Panc1 (cell line): Measurements from ENCODE around the gene TPRX1. TPM values are rescaled to one million over a fixed set of nuclear protein-coding genes. Genes with fewer than 3 reads are reported as not detected.
A peak's percentile ranks its signal among the peaks of the same experiment; 100 is the strongest.
"Not testable (repeated sequence)": the region's sequence is repeated elsewhere in the genome, so short reads cannot be mapped to it uniquely, and the experiment has no call there.

ENCODE experiments used
- ATAC-seq: fragments of 200-7000 bp; cut with Tn5 transposase; 2 replicates; pipeline ENCODE4 v1.9.1; 2020; ENCODE audit warnings: mild to moderate bottlenecking, moderate library complexity
- BruUV-seq: library from RNA; stranded (reverse); fragments of 400-500 nt; replicated peaks from 2 replicates; lab custom pipeline; 2021; lab: Mats Ljungman, UMichigan
- CTCF ChIA-PET: fragments of 300-600 bp; sonication (Branson Sonifier 250); formaldehyde crosslinking; loops from one replicate; lab custom pipeline; 2022; ENCODE audit warnings: antibody characterized with exemption; lab: Charles Lee
- POLR2A ChIA-PET: fragments of 300-600 bp; sonication (Branson Sonifier 250); formaldehyde crosslinking; loops from one replicate; lab custom pipeline; 2022; ENCODE audit warnings: antibody characterized with exemption; lab: Charles Lee
- DNase-seq: peaks from one replicate; pipeline ENCODE4 v3.0.0-alpha.2; 2010; ENCODE audit warnings: low read depth, low spot score
- H3K27ac ChIP-seq: 2 replicates; pipeline ENCODE4 v1.5.1; 2011; ENCODE audit warnings: mild to moderate bottlenecking, low read length, inconsistent platforms
- H3K27me3 ChIP-seq: fragments of 200-500 bp; sonication (Bioruptor generic); 2 replicates; pipeline ENCODE4 v1.6.0; 2014; ENCODE audit warnings: low read length, inconsistent platforms; ENCODE audit not compliant: control insufficient read depth, insufficient read depth
- H3K36me3 ChIP-seq: fragments of 200-500 bp; sonication (Bioruptor generic); 2 replicates; pipeline ENCODE4 v1.5.1; 2014; ENCODE audit warnings: inconsistent platforms, mild to moderate bottlenecking, low read length, moderate library complexity; ENCODE audit not compliant: control insufficient read depth, insufficient read depth
- H3K4me1 ChIP-seq: 2 replicates; pipeline ENCODE4 v1.5.1; 2011; ENCODE audit warnings: inconsistent platforms, mild to moderate bottlenecking, low read length, moderate library complexity; ENCODE audit not compliant: control insufficient read depth, insufficient read depth
- H3K4me3 ChIP-seq, 2 experiments: 2 replicates each; pipeline ENCODE4 v1.5.1; 2011 to 2012; ENCODE audit warnings: low read depth in 2 of 2, low read length in 2 of 2, mild to moderate bottlenecking in 2 of 2, inconsistent platforms in 1 of 2, moderate library complexity in 1 of 2
- H3K9me3 ChIP-seq: fragments of 200-500 bp; sonication (Bioruptor generic); 2 replicates; pipeline ENCODE4 v1.5.1; 2014; ENCODE audit warnings: low read depth, mild to moderate bottlenecking, inconsistent platforms, low read length, moderate library complexity; ENCODE audit not compliant: control insufficient read depth, insufficient read depth
- SIN3A ChIP-seq: IDR thresholded peaks from 2 replicates; pipeline ENCODE4 v1.6.1; 2012; ENCODE audit warnings: low read depth, mild to moderate bottlenecking, low read length, moderate library complexity, borderline replicate concordance; ENCODE audit not compliant: insufficient read depth
- in situ Hi-C: cut with HindIII; loops from 2 replicates; pipeline ENCODE4 v1.10.0; 2016; ENCODE audit warnings: low sequenced_read_pairs, low pct_unique_long_range_greater_than_20kb
- intact Hi-C: fragments of 100-400 bp; cut with micrococcal nuclease; formaldehyde crosslinking; loops from one replicate; pipeline ENCODE4 v1.10.0; 2022; ENCODE audit not compliant: unreplicated experiment
- total RNA-seq: library from RNA; stranded (reverse); gene quantifications from one replicate; pipeline ENCODE4 v1.2.1, GENCODE V29; 2021; ENCODE audit not compliant: unreplicated experiment
- TF ChIP-seq, protein P1 (sequence below), 2 experiments: IDR thresholded peaks; 2 replicates each; pipeline ENCODE4 v1.6.1; 2011 to 2012; ENCODE audit warnings: low read depth in 2 of 2, control low read depth in 1 of 2, low read length in 1 of 2, mild to moderate bottlenecking in 1 of 2, moderate library complexity in 1 of 2; ENCODE audit not compliant: insufficient read depth in 1 of 2
- TF ChIP-seq, protein P2 (sequence below): fragments of 450-650 bp; IDR thresholded peaks from 2 replicates; pipeline ENCODE4 v1.5.1; 2017; ENCODE audit warnings: mild to moderate bottlenecking

Gene TPRX1
- total RNA-seq, 1 experiment from 2014 or later, result not detected

DNA sequence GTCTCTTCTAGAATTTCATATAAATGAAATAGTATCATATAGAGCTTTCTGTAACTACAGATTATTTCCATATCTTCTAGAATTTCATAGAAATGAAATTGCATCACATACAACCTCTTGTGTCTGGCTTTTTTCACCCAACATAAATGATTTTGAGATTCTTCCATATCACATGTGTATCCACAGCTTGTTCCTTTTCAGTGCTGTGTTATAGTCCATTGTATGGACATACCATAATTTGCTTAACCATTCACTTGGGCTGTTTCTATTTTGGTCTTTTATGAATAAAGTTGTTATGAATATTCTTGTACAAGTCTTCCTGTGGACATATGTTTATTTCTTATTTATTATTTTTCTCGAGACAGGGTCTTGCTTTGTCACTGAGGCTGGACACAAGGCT lies 11.7 kb downstream of the TPRX1 start:
- ATAC-seq (no peak), DNase-seq (no peak)
- no peak for TF ChIP-seq SIN3A
- in situ Hi-C loops (no loop called here), intact Hi-C loops (no loop called here)
- BruUV-seq, result no TSS peak
- POLR2A ChIA-PET, result no interaction called here
- CTCF ChIA-PET, result no interaction called here
- no peaks in the 10 kb centered on the region for H3K4me1 ChIP-seq
- H3K36me3 ChIP-seq, result no peaks in the 10 kb centered on the region
- no peaks in the 10 kb centered on the region for H3K9me3 ChIP-seq
- H3K27me3 ChIP-seq, result no peaks in the 10 kb centered on the region
- H3K4me3 ChIP-seq, result no peak overlapping the region
- H3K27ac ChIP-seq, result no peak overlapping the region

DNA sequence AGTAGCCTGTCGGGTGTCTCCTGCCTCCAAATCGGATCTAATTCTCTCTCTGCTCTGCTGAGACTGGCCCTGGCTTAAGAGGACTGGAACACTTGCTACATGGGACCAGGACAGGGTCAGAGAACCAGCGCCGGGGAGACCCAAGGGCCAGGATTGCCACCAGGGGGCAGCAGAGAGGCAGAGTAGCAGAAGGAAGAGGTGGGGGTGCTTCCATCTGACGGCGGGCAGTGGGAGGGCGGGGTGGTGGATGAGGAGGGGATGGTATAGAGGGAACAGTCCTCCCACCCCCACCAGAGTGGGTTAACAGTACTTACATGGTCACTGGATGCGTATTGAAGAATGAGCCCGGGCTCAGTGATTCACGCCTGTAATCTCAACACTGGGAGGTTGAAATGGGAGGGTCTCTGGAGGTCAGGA lies 13.9 kb downstream of the TPRX1 start:
- H3K27ac ChIP-seq, result no peak overlapping the region
- H3K36me3 ChIP-seq, result no peaks in the 10 kb centered on the region
- TF ChIP-seq, protein P1, sequence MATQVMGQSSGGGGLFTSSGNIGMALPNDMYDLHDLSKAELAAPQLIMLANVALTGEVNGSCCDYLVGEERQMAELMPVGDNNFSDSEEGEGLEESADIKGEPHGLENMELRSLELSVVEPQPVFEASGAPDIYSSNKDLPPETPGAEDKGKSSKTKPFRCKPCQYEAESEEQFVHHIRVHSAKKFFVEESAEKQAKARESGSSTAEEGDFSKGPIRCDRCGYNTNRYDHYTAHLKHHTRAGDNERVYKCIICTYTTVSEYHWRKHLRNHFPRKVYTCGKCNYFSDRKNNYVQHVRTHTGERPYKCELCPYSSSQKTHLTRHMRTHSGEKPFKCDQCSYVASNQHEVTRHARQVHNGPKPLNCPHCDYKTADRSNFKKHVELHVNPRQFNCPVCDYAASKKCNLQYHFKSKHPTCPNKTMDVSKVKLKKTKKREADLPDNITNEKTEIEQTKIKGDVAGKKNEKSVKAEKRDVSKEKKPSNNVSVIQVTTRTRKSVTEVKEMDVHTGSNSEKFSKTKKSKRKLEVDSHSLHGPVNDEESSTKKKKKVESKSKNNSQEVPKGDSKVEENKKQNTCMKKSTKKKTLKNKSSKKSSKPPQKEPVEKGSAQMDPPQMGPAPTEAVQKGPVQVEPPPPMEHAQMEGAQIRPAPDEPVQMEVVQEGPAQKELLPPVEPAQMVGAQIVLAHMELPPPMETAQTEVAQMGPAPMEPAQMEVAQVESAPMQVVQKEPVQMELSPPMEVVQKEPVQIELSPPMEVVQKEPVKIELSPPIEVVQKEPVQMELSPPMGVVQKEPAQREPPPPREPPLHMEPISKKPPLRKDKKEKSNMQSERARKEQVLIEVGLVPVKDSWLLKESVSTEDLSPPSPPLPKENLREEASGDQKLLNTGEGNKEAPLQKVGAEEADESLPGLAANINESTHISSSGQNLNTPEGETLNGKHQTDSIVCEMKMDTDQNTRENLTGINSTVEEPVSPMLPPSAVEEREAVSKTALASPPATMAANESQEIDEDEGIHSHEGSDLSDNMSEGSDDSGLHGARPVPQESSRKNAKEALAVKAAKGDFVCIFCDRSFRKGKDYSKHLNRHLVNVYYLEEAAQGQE (IDR thresholded peaks at IDR 0.05; ENCODE audit: insufficient read depth in 1 of 2, low read depth in 2 of 2, low read length in 1 of 2), result no peak
- TF ChIP-seq, protein P2, sequence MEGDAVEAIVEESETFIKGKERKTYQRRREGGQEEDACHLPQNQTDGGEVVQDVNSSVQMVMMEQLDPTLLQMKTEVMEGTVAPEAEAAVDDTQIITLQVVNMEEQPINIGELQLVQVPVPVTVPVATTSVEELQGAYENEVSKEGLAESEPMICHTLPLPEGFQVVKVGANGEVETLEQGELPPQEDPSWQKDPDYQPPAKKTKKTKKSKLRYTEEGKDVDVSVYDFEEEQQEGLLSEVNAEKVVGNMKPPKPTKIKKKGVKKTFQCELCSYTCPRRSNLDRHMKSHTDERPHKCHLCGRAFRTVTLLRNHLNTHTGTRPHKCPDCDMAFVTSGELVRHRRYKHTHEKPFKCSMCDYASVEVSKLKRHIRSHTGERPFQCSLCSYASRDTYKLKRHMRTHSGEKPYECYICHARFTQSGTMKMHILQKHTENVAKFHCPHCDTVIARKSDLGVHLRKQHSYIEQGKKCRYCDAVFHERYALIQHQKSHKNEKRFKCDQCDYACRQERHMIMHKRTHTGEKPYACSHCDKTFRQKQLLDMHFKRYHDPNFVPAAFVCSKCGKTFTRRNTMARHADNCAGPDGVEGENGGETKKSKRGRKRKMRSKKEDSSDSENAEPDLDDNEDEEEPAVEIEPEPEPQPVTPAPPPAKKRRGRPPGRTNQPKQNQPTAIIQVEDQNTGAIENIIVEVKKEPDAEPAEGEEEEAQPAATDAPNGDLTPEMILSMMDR, result peak; percentile 90
- ChIA-PET POLR2A (no interaction called here), CTCF (interaction anchor here (0.8 kb wide), 1 partner anchor 25 kb away, joined by 4 read pairs; no protein-coding TSS in a partner anchor)
- ATAC-seq (peak; percentile 90), DNase-seq (peak; percentile 32)
- in situ Hi-C loops, result no loop called here
- BruUV-seq, result no TSS peak
- intact Hi-C loops, result no loop called here
- H3K27me3 ChIP-seq, result no peaks in the 10 kb centered on the region
- no peak overlapping the region for H3K4me3 ChIP-seq
- H3K4me1 ChIP-seq, result no peaks in the 10 kb centered on the region
- no peaks in the 10 kb centered on the region for H3K9me3 ChIP-seq

DNA sequence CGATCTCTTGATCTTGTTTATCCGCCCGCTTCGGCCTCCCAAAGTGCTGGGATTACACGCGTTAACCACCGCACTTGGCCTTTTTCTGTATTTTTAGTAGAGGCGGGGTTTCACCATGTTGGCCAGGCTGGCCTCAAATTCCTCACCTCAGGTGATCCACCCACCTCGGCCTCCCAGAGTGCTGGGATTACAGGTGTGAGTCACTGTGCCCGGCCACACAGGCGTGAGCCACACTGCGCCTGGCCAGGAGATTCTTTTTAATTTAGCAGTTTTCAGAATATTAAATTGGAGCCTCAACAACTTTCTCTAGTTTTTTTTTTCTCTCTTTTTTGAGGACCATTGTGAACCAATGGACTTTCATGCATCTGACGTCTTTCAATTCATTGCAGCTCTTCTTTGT lies 14.5 kb downstream of the TPRX1 start:
- H3K27me3 ChIP-seq, H3K9me3 ChIP-seq, ATAC-seq, POLR2A ChIA-PET, H3K27ac ChIP-seq, H3K36me3 ChIP-seq, H3K4me1 ChIP-seq, BruUV-seq, DNase-seq, H3K4me3 ChIP-seq, in situ Hi-C loops: not testable (repeated sequence)
- CTCF ChIA-PET, result interaction anchor here (0.8 kb wide), 1 partner anchor 24 kb away, joined by 4 read pairs; no protein-coding TSS in a partner anchor
- intact Hi-C loops, result loop anchor here (2.0 kb wide), 1 partner anchor 23 kb away; no protein-coding TSS in a partner anchor

DNA sequence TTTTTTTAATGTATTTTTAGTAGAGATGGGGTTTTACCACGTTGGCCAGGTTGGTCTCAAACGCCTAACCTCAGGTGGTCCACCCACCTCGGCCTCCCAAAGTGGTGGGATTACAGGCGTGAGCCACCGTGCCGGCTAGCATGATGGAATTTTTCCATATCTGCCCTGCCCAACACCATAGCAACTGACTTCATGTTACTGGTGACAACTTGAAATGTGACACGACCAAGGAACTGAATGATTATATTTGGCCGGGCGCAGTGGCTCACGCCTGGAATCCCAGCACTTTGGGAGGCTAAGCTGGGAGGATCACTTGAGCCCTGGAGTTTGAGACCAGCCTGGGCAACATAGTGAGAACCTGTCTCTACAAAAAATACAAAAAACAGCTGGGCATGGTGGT lies 17.0 kb downstream of the TPRX1 start:
- H3K27ac ChIP-seq, ATAC-seq, H3K4me3 ChIP-seq, DNase-seq, in situ Hi-C loops, BruUV-seq, H3K36me3 ChIP-seq, H3K4me1 ChIP-seq, H3K27me3 ChIP-seq, H3K9me3 ChIP-seq, intact Hi-C loops, POLR2A ChIA-PET: not testable (repeated sequence)
- CTCF ChIA-PET, result interaction anchor here (0.6 kb wide), 1 partner anchor 354 kb away, joined by 4 read pairs; no protein-coding TSS in a partner anchor
